Measurements from ENCODE around the gene C10orf105.

GRCh38 chr10:71752391-71753090 lies 33.0 kb upstream of the C10orf105 start:
- TF ChIP-seq CTCF (optimal IDR thresholded peaks at IDR 0.05 in 1 of 3, IDR thresholded peaks at IDR 0.05 in 1 of 3, conservative IDR thresholded peaks at IDR 0.05 in 1 of 3; ENCODE audit: extremely low read depth in 1 of 3, insufficient read depth in 2 of 3, low read length in 3 of 3) = no peak
- TF ChIP-seq EZH2 (IDR thresholded peaks at IDR 0.05; ENCODE audit: low read length) = no peak

All from keratinocyte (primary cell).